ENCODE data around the gene TBCCD1.

TBCCD1 gene

DNA sequence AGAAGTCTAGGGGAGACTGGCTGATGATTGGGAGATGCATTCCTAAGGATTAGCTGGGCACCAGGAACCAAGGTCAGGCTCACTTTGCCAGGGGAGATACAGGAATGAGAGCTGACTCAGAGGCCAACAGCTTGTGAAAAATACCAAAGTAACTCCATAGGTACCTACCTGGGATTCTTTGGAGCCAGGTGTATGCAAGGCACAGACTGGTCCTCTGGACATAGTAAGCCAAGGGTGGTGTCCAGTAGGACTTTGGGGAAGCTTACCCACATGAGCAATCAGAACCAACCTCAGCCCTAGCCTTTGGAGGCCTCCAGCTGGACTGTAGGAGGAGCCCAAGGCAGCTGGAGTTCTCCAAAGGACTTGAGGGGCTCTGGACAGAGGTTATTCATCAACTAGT, 70.5 kb downstream of the TBCCD1 start:
- TF ChIP-seq ZFX (IDR thresholded peaks at IDR 0.05): no peak
- TF ChIP-seq, protein P1, sequence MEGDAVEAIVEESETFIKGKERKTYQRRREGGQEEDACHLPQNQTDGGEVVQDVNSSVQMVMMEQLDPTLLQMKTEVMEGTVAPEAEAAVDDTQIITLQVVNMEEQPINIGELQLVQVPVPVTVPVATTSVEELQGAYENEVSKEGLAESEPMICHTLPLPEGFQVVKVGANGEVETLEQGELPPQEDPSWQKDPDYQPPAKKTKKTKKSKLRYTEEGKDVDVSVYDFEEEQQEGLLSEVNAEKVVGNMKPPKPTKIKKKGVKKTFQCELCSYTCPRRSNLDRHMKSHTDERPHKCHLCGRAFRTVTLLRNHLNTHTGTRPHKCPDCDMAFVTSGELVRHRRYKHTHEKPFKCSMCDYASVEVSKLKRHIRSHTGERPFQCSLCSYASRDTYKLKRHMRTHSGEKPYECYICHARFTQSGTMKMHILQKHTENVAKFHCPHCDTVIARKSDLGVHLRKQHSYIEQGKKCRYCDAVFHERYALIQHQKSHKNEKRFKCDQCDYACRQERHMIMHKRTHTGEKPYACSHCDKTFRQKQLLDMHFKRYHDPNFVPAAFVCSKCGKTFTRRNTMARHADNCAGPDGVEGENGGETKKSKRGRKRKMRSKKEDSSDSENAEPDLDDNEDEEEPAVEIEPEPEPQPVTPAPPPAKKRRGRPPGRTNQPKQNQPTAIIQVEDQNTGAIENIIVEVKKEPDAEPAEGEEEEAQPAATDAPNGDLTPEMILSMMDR (conservative IDR thresholded peaks at IDR 0.05): no peak

More for the DNA sequence above, 70.5 kb downstream of the TBCCD1 start:
- H3K27ac ChIP-seq: no peak overlapping the region; the same call in 1 of the 2 replicates

All from C4-2B (cell line).